OCI-LY1 (cell line): ENCODE results near the gene PSD.

Source experiments
- CTCF ChIP-seq: fragments of 200-600 bp; sonication (generic), shearing (Covaris generic); IDR thresholded peaks from 2 replicates; pipeline ENCODE4 v1.5.1; 2017; ENCODE audit warnings: mild to moderate bottlenecking, antibody characterized with exemption, low read length, moderate library complexity, mixed read lengths
- EZH2 ChIP-seq: fragments of 200-600 bp; sonication (generic), shearing (Covaris generic); IDR thresholded peaks from 2 replicates; pipeline ENCODE4 v1.8.0; 2017; ENCODE audit warnings: borderline replicate concordance, mixed run types, mild to moderate bottlenecking, antibody characterized with exemption, low read length, moderate library complexity, mixed read lengths

GRCh38 chr10:102400598-102401341, 17.8 kb downstream of the PSD start:
- TF ChIP-seq CTCF = no peak
- TF ChIP-seq EZH2 = no peak
